Occipital lobe (tissue), 2 donors: ENCODE measurements around the gene MAJIN. TPM values are rescaled to one million over a fixed set of nuclear protein-coding genes. Genes with fewer than 3 reads are reported as not detected.

Experiments
- DNase-seq: peaks from one replicate; lab custom pipeline; 2025; lab: John Stamatoyannopoulos, UW
- total RNA-seq: library from RNA; depleted of rRNA; stranded (reverse); fragments of >200 nt; gene quantifications from one replicate; pipeline ENCODE4 v1.2.3, GENCODE V29; 2014

MAJIN gene
- total RNA-seq, 1 donor from 2014 or later, result not detected

- no peak for DNase-seq
Measured at GRCh38 chr11:64933213-64933934, 38.5 kb downstream of the MAJIN start.

GRCh38 chr11:64932324-64932723, 39.6 kb downstream of the MAJIN start:
- no peak for DNase-seq

- no peak for DNase-seq
Measured at GRCh38 chr11:64931290-64931689, 40.6 kb downstream of the MAJIN start.

- DNase-seq, result no peak
Measured at GRCh38 chr11:64930340-64930739, 41.6 kb downstream of the MAJIN start.

GRCh38 chr11:64929625-64930024, 42.3 kb downstream of the MAJIN start:
- DNase-seq, result no peak

GRCh38 chr11:64928957-64929356, 43.0 kb downstream of the MAJIN start:
- DNase-seq, result no peak

- no peak for DNase-seq
Measured at GRCh38 chr11:64926689-64927088, 45.2 kb downstream of the MAJIN start.

GRCh38 chr11:64925536-64926436, 46.1 kb downstream of the MAJIN start:
- DNase-seq, result no peak

- no peak for DNase-seq
Measured at GRCh38 chr11:64924910-64925284, 47.0 kb downstream of the MAJIN start.

- peak; percentile 93 for DNase-seq
Measured at GRCh38 chr11:64923944-64924909, 47.7 kb downstream of the MAJIN start, which contains the start of gene PPP2R5B. TSS of gene PPP2R5B (plus strand) at chr11:64924689. CDS start at chr11:64925735, 1,046 bp downstream.

- no peak for DNase-seq
Measured at GRCh38 chr11:64923151-64923661, 48.7 kb downstream of the MAJIN start.

GRCh38 chr11:64921384-64921783, 50.5 kb downstream of the MAJIN start:
- DNase-seq, result no peak

GRCh38 chr11:64920124-64920523, 51.8 kb downstream of the MAJIN start:
- no peak for DNase-seq

- no peak for DNase-seq
Measured at GRCh38 chr11:64919627-64920026, 52.3 kb downstream of the MAJIN start.

- DNase-seq, result no peak
Measured at GRCh38 chr11:64918017-64918416, 53.9 kb downstream of the MAJIN start.

- DNase-seq, result no peak
Measured at GRCh38 chr11:64917663-64917995, 54.3 kb downstream of the MAJIN start.

- DNase-seq, result peak; percentile 97
Measured at GRCh38 chr11:64916775-64917662, 54.9 kb downstream of the MAJIN start, which contains the start of gene ATG2A. TSS of gene ATG2A (minus strand) at chr11:64917209. CDS start at chr11:64917135, 74 bp downstream.

GRCh38 chr11:64916040-64916774, 55.7 kb downstream of the MAJIN start:
- no peak for DNase-seq

GRCh38 chr11:64915376-64915887, 56.5 kb downstream of the MAJIN start:
- DNase-seq, result no peak
